Measurements from ENCODE around the gene BAZ1B.
"Not testable (repeated sequence)": the region's sequence is repeated elsewhere in the genome, so short reads cannot be mapped to it uniquely, and the experiment has no call there.

The BAZ1B gene

GRCh38 chr7:73443548-73444255 is 78.4 kb downstream of the BAZ1B start:
- DNase-seq = no peak

GRCh38 chr7:73442903-73443500 is 79.1 kb downstream of the BAZ1B start:
- no peak for DNase-seq

- DNase-seq = no peak
These were observed 79.7 kb downstream of the BAZ1B start for GRCh38 chr7:73442222-73442902.

- no peak for DNase-seq
These were observed 82.7 kb downstream of the BAZ1B start for GRCh38 chr7:73439410-73439704.

GRCh38 chr7:73438547-73439409 is 83.3 kb downstream of the BAZ1B start:
- no peak for DNase-seq

GRCh38 chr7:73437621-73438416 is 84.3 kb downstream of the BAZ1B start:
- DNase-seq = no peak

GRCh38 chr7:73437091-73437490 is 85.0 kb downstream of the BAZ1B start:
- DNase-seq = no peak

- no peak for DNase-seq
These were observed 85.8 kb downstream of the BAZ1B start for GRCh38 chr7:73436031-73436929.

- DNase-seq = no peak
These were observed 86.6 kb downstream of the BAZ1B start for GRCh38 chr7:73435471-73436009.

- DNase-seq = no peak
These were observed 87.4 kb downstream of the BAZ1B start for GRCh38 chr7:73434701-73435069.

- no peak for DNase-seq
These were observed 88.0 kb downstream of the BAZ1B start for GRCh38 chr7:73433924-73434700.

- no peak for DNase-seq
These were observed 89.4 kb downstream of the BAZ1B start for GRCh38 chr7:73432676-73433075.

- DNase-seq = no peak
These were observed 90.9 kb downstream of the BAZ1B start for GRCh38 chr7:73431041-73431835.

GRCh38 chr7:73430540-73430939 is 91.6 kb downstream of the BAZ1B start:
- not testable (repeated sequence) for DNase-seq

- DNase-seq = no peak
These were observed 92.2 kb downstream of the BAZ1B start for GRCh38 chr7:73429622-73430505.

- peak; percentile 56 for DNase-seq
These were observed 92.9 kb downstream of the BAZ1B start for GRCh38 chr7:73429215-73429614.

GRCh38 chr7:73427902-73428787 is 93.9 kb downstream of the BAZ1B start:
- DNase-seq = no peak
